ENCODE data around the gene BAHCC1.
"Not testable (repeated sequence)": the region's sequence is repeated elsewhere in the genome, so short reads cannot be mapped to it uniquely, and the experiment has no call there.

BAHCC1 gene

GRCh38 chr17:81394921-81395599 lies at the start of gene BAHCC1:
Gene BAHCC1 (plus strand): TSS chr17:81395457. CDS start chr17:81399740, 4,283 bp downstream.
- DNase-seq = peak; percentile 90

- DNase-seq = peak; percentile 97
Measured at GRCh38 chr17:81346090-81346907, 49.0 kb upstream of the BAHCC1 start.

- no peak for DNase-seq
Measured at GRCh38 chr17:81346908-81347349, 48.3 kb upstream of the BAHCC1 start.

GRCh38 chr17:81347437-81347836 lies 47.8 kb upstream of the BAHCC1 start:
- DNase-seq = no peak

- no peak for DNase-seq
Measured at GRCh38 chr17:81348097-81349055, 46.9 kb upstream of the BAHCC1 start.

- no peak for DNase-seq
Measured at GRCh38 chr17:81349397-81350319, 45.6 kb upstream of the BAHCC1 start.

- DNase-seq = no peak
Measured at GRCh38 chr17:81350320-81350890, 44.9 kb upstream of the BAHCC1 start.

- not testable (repeated sequence) for DNase-seq
Measured at GRCh38 chr17:81351329-81352052, 43.8 kb upstream of the BAHCC1 start.

GRCh38 chr17:81352056-81352455 lies 43.2 kb upstream of the BAHCC1 start:
- DNase-seq = not testable (repeated sequence)

GRCh38 chr17:81354252-81354953 lies 40.9 kb upstream of the BAHCC1 start:
- no peak for DNase-seq

GRCh38 chr17:81354954-81355347 lies 40.3 kb upstream of the BAHCC1 start:
- DNase-seq = no peak

- DNase-seq = no peak
Measured at GRCh38 chr17:81359218-81359617, 36.0 kb upstream of the BAHCC1 start.

GRCh38 chr17:81362001-81362400 lies 33.3 kb upstream of the BAHCC1 start:
- not testable (repeated sequence) for DNase-seq

- DNase-seq = no peak
Measured at GRCh38 chr17:81364278-81365147, 30.7 kb upstream of the BAHCC1 start.

GRCh38 chr17:81365148-81365600 lies 30.1 kb upstream of the BAHCC1 start:
- peak; percentile 37 for DNase-seq

GRCh38 chr17:81365601-81366585 lies 29.4 kb upstream of the BAHCC1 start:
- no peak for DNase-seq

- DNase-seq = no peak
Measured at GRCh38 chr17:81366648-81367047, 28.6 kb upstream of the BAHCC1 start.

GRCh38 chr17:81367171-81367570 lies 28.1 kb upstream of the BAHCC1 start:
- no peak for DNase-seq

Data from stimulated activated CD4-positive, alpha-beta T cell treated with anti-CD3 and anti-CD28 coated beads, Interleukin-4, amount 100 ng/mL, for 1 hour (primary cell).